K562 (cell line): Measurements from ENCODE around the gene TIMP2. TPM values are rescaled to one million over a fixed set of nuclear protein-coding genes. Genes with fewer than 3 reads are reported as not detected.

Experiments
- ATAC-seq: fragments of 200-7000 bp; cut with Tn5 transposase; 3 replicates; pipeline ENCODE4 v1.9.1; 2020; ENCODE audit warnings: moderate library complexity
- BruUV-seq: library from RNA; stranded (reverse); fragments of 400-500 nt; replicated peaks from 2 replicates; lab custom pipeline; 2021; lab: Mats Ljungman, UMichigan
- CTCF ChIA-PET: fragments of 300-600 bp; formaldehyde crosslinking; extraction: SDS; loops from one replicate; lab custom pipeline; 2021; ENCODE audit warnings: low intra/inter-chr PET ratio; lab: Yijun Ruan, JAX
- POLR2A ChIA-PET: fragments of 300-600, 350-650 bp; sonication (Branson Sonifier 250); formaldehyde crosslinking; extraction: SDS; loops from one replicate; lab custom pipeline; 2021; ENCODE audit warnings: antibody characterized with exemption, inconsistent platforms; lab: Yijun Ruan, JAX
- DNase-seq, 4 experiments: peaks; one replicate each; pipeline versions ENCODE4 v3.0.0 to v3.0.0-alpha.2; 2011 to 2018; ENCODE audit warnings: low spot score in 3 of 4, mixed read lengths in 3 of 4; ENCODE audit errors: extremely low read depth in 1 of 4
- FAIRE-seq: peaks from 2 replicates; lab custom pipeline; 2011; peaks lifted over from hg19 to GRCh38; lab: Jason Lieb, UNC
- H2AFZ ChIP-seq: 2 replicates; pipeline ENCODE4 v1.6.0; 2011; ENCODE audit warnings: low read depth, low read length, control low read depth, inconsistent platforms
- H3K27ac ChIP-seq: fragments of 200-600 bp; 3 replicates; pipeline ENCODE4 v1.8.0; 2011; ENCODE audit warnings: low read depth, mild to moderate bottlenecking, control low read depth, inconsistent platforms, low read length, moderate library complexity, mixed read lengths; ENCODE audit errors: extremely low read depth
- H3K27me3 ChIP-seq, 2 experiments: fragments of 300-600 bp in 1 of 2; 2 replicates in 1 of 2; 3 replicates in 1 of 2; pipeline versions ENCODE4 v1.6.0 to v1.8.0; 2011; ENCODE audit warnings: inconsistent platforms in 2 of 2, low read length in 2 of 2, mild to moderate bottlenecking in 1 of 2, mixed read lengths in 1 of 2, moderate library complexity in 1 of 2; ENCODE audit not compliant: control insufficient read depth in 2 of 2, insufficient read depth in 2 of 2
- H3K36me3 ChIP-seq: fragments of 300-600 bp; 3 replicates; pipeline ENCODE4 v1.8.0; 2011; ENCODE audit warnings: mild to moderate bottlenecking, low read length, inconsistent platforms; ENCODE audit not compliant: control insufficient read depth, insufficient read depth
- H3K4me1 ChIP-seq, 2 experiments: fragments of 200-600 bp in 1 of 2; replicated peaks in 1 of 2; 2 replicates in 1 of 2; 3 replicates in 1 of 2; pipeline versions ENCODE4 v1.5.1 to v1.8.0; 2011; ENCODE audit warnings: inconsistent platforms in 2 of 2, low read length in 2 of 2, mild to moderate bottlenecking in 1 of 2, mixed read lengths in 1 of 2, moderate library complexity in 1 of 2; ENCODE audit not compliant: control insufficient read depth in 2 of 2, insufficient read depth in 2 of 2
- H3K4me2 ChIP-seq: 2 replicates; pipeline ENCODE4 v1.6.1; 2011; ENCODE audit warnings: low read length, control low read depth, inconsistent platforms, mixed read lengths; ENCODE audit not compliant: insufficient read depth
- H3K4me3 ChIP-seq: fragments of 200-600 bp; sonication (generic), shearing (Covaris generic); 2 replicates; pipeline ENCODE4 v1.5.1; 2016; ENCODE audit warnings: control low read depth, inconsistent platforms
- H3K79me2 ChIP-seq: fragments of 200-600 bp; 3 replicates; pipeline ENCODE4 v1.8.0; 2011; ENCODE audit warnings: low read length, inconsistent platforms; ENCODE audit not compliant: control insufficient read depth, insufficient read depth
- H3K9ac ChIP-seq, 2 experiments: 2 replicates each; pipeline versions ENCODE4 v1.6.0 to v1.6.1; 2011; ENCODE audit warnings: low read depth in 2 of 2, low read length in 2 of 2, control low read depth in 1 of 2, inconsistent platforms in 1 of 2, mild to moderate bottlenecking in 1 of 2, mixed read lengths in 1 of 2; ENCODE audit not compliant: insufficient read depth in 1 of 2
- H3K9me1 ChIP-seq: one replicate; pipeline ENCODE4 v1.6.0; 2011; ENCODE audit warnings: inconsistent platforms, mild to moderate bottlenecking, low read length, moderate library complexity; ENCODE audit not compliant: control insufficient read depth, insufficient read depth
- H3K9me3 ChIP-seq: replicated peaks from 2 replicates; pipeline ENCODE4 v1.5.1; 2011; ENCODE audit warnings: low read depth, low read length, inconsistent platforms; ENCODE audit not compliant: control insufficient read depth, insufficient read depth
- H4K20me1 ChIP-seq: replicated peaks from 2 replicates; pipeline ENCODE4 v1.6.1; 2011; ENCODE audit warnings: low read length, inconsistent platforms, mixed read lengths; ENCODE audit not compliant: control insufficient read depth, insufficient read depth
- ELF1 ChIP-seq: fragments of 200-800 bp; sonication (Bioruptor generic); IDR thresholded peaks from 2 replicates; pipeline ENCODE4 v1.6.1; 2016; ENCODE audit warnings: missing genetic modification characterization, missing compliant biosample characterization
- ELK3 ChIP-seq: fragments of 450-650 bp; formaldehyde crosslinking; IDR thresholded peaks from 2 replicates; pipeline ENCODE4 v1.4.0; 2020; ENCODE audit warnings: mild to moderate bottlenecking
- FOXK1 ChIP-seq: sonication (generic); formaldehyde crosslinking; IDR thresholded peaks from 2 replicates; pipeline ENCODE4 v1.8.0; 2022; ENCODE audit warnings: missing genetic modification reagents, mild to moderate bottlenecking, borderline replicate concordance
- HMGN3 ChIP-seq: IDR thresholded peaks from 2 replicates; pipeline ENCODE4 v1.6.1; 2011; ENCODE audit warnings: borderline replicate concordance, low read depth, mild to moderate bottlenecking, mixed read lengths, low read length; ENCODE audit not compliant: insufficient read length; ENCODE audit errors: extremely low read depth
- KAT7 ChIP-seq: sonication (generic); formaldehyde crosslinking; IDR thresholded peaks from 2 replicates; pipeline ENCODE4 v1.8.0; 2022; ENCODE audit warnings: missing genetic modification reagents, mild to moderate bottlenecking, borderline replicate concordance
- MTA1 ChIP-seq: fragments of 450-650 bp; IDR thresholded peaks from 2 replicates; pipeline ENCODE4 v1.6.1; 2017; ENCODE audit warnings: borderline replicate concordance
- MYC ChIP-seq, 2 experiments: fragments of 250-450 bp in 1 of 2; sonication (Bioruptor Pico) in 1 of 2; IDR thresholded peaks; 2 replicates each; pipeline versions ENCODE4 v1.5.1 to v1.6.1; 2012 to 2021; ENCODE audit warnings: low read depth in 2 of 2, borderline replicate concordance in 1 of 2, improper control_type of control experiment in 1 of 2, low read length in 1 of 2, mild to moderate bottlenecking in 1 of 2, moderate library complexity in 1 of 2
- PCBP2 ChIP-seq: fragments of 200-400 bp; formaldehyde crosslinking; IDR thresholded peaks from 2 replicates; pipeline ENCODE4 v1.6.1; 2018; ENCODE audit warnings: low read length, low read depth, mild to moderate bottlenecking, moderate library complexity; ENCODE audit not compliant: poor library complexity, severe bottlenecking
- RUNX1 ChIP-seq: sonication (generic); IDR thresholded peaks from 2 replicates; pipeline ENCODE4 v1.6.1; 2016; ENCODE audit warnings: antibody characterized with exemption, low read depth
- SMC3 ChIP-seq: conservative IDR thresholded peaks from 2 replicates; pipeline ENCODE4 v1.6.1; 2011; ENCODE audit warnings: low read depth, low read length, improper control_type of control experiment; ENCODE audit not compliant: insufficient read depth
- TBP ChIP-seq: optimal IDR thresholded peaks from 2 replicates; pipeline ENCODE3; 2011; ENCODE audit warnings: low read depth, low read length, improper control_type of control experiment
- ZKSCAN3 ChIP-seq: fragments of 250-450 bp; sonication (Bioruptor Pico); IDR thresholded peaks from 2 replicates; pipeline ENCODE4 v1.4.0; 2020
- ZNF3 ChIP-seq: fragments of 250-450 bp; sonication (Bioruptor Pico); IDR thresholded peaks from 2 replicates; pipeline ENCODE4 v1.5.0; 2021; ENCODE audit warnings: mild to moderate bottlenecking, moderate library complexity
- ZNF408 ChIP-seq: fragments of 250-450 bp; sonication (Bioruptor Pico); IDR thresholded peaks from 2 replicates; pipeline ENCODE4 v1.4.0; 2020; ENCODE audit warnings: low read depth, mild to moderate bottlenecking, moderate library complexity
- ZNF431 ChIP-seq: sonication (generic); formaldehyde crosslinking; IDR thresholded peaks from 2 replicates; pipeline ENCODE4 v1.8.0; 2022; ENCODE audit warnings: mild to moderate bottlenecking, missing genetic modification reagents
- ZNF77 ChIP-seq: fragments of 250-450 bp; sonication (Bioruptor Pico); IDR thresholded peaks from 2 replicates; pipeline ENCODE4 v1.5.0; 2020
- WGBS: fragments of 100-300 bp; shearing (Covaris generic); methylation state at CpG from one replicate; pipeline ENCODE4 v1.1.6; 2016; ENCODE audit warnings: low coverage, mixed read lengths; ENCODE audit not compliant: insufficient coverage; ENCODE audit errors: missing lambda C conversion rate; 5-methylcytosine and 5-hydroxymethylcytosine counted together
- in situ Hi-C: fragments of 300-500 bp; cut with MboI; formaldehyde crosslinking; loops from 4 replicates; pipeline ENCODE4 v1.15.0; 2018; ENCODE audit warnings: inconsistent platforms, mixed read lengths
- intact Hi-C: fragments of 100-400 bp; cut with micrococcal nuclease; formaldehyde crosslinking; loops from 2 replicates; pipeline ENCODE4 v1.14.2; 2022
- polyA plus RNA-seq, 8 experiments: library from polyadenylated mRNA; depleted of rRNA in 4 of 8; stranded (reverse) in 5 of 8; unstranded in 3 of 8; fragments of >200 nt; fragmentation: Nextera tagmentation in 2 of 8; fragmentation: Illumina TruSeq in 1 of 8; extraction: Ambion mirVana in 2 of 8; extraction: Trizol in 1 of 8; gene quantifications; 2 replicates each; pipeline versions ENCODE4 v1.2.1 to v1.2.3, GENCODE V29; 2011 to 2014; ENCODE audit warnings: inconsistent platforms in 1 of 8, missing spikeins in 1 of 8
- total RNA-seq, 7 experiments: library from RNA; depleted of rRNA in 6 of 7; stranded (reverse); fragments of >200 nt in 6 of 7; fragmentation: Illumina TruSeq in 2 of 7; extraction: Trizol in 2 of 7; gene quantifications; 2 replicates each; pipeline versions ENCODE4 v1.2.1 to v1.2.3, GENCODE V29; 2011 to 2021; ENCODE audit warnings: low replicate concordance in 1 of 7
- TF ChIP-seq, protein P1 (sequence below): fragments of 200-400 bp; formaldehyde crosslinking; IDR thresholded peaks from 2 replicates; pipeline ENCODE4 v1.6.1; 2017; ENCODE audit warnings: mild to moderate bottlenecking, low read depth, low read length, moderate library complexity

The TIMP2 gene
- total and polyA plus RNA-seq, 9 of the 15 experiments (the other 6 are each of a cell fraction or from before 2014, with no cell fraction given): 0.55 TPM; not detected in 8

DNA sequence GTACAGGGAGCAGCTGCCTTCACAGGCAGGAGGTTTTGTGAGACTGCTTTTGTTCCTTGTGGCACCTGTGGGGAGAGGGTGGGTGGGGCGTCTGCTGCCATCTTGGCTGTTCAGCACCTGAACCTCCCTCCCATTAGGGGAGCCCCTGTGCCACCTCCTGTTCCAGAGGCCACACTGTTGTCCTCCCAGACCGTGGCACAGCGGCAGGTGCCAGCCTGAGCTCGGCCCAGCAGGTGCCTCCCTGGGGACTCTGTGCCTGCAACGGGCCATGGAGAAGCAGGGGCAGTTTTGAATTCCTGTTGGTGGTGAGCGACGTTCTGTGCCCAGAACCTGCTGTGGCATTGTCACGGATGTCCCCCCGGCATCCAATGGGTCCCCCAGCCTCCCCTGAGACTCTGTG, 44.7 kb upstream of the TIMP2 start:
- no TSS peak for BruUV-seq
- peaks cover 31 to 60% of the 10 kb centered on the region in 2 experiments for H3K27me3 ChIP-seq
- H3K4me3 ChIP-seq: no peak overlapping the region
- ATAC-seq (no peak), FAIRE-seq (no peak), DNase-seq (no peak)
- no peak for TF ChIP-seq ZNF408 (CRISPR knock-in tag)
- no peak for TF ChIP-seq TBP
- TF ChIP-seq ZKSCAN3 (CRISPR knock-in tag): no peak
- no peak for TF ChIP-seq ELK3 (CRISPR knock-in tag)
- TF ChIP-seq KAT7: no peak
- TF ChIP-seq PCBP2: no peak
- TF ChIP-seq MYC (IDR thresholded peaks at IDR 0.05; ENCODE audit: low read depth, low read length): no peak
- TF ChIP-seq MYC (CRISPR knock-in tag; IDR thresholded peaks at IDR 0.05; ENCODE audit: borderline replicate concordance, low read depth): no peak
- TF ChIP-seq MTA1: no peak
- no peak for TF ChIP-seq ZNF3 (CRISPR knock-in tag)
- TF ChIP-seq RUNX1: no peak
- TF ChIP-seq ZNF77 (CRISPR knock-in tag): no peak
- TF ChIP-seq ZNF431: no peak
- TF ChIP-seq HMGN3: no peak
- TF ChIP-seq FOXK1 (CRISPR knock-in tag): no peak
- TF ChIP-seq ELF1 (tag): no peak
- TF ChIP-seq, protein P1, sequence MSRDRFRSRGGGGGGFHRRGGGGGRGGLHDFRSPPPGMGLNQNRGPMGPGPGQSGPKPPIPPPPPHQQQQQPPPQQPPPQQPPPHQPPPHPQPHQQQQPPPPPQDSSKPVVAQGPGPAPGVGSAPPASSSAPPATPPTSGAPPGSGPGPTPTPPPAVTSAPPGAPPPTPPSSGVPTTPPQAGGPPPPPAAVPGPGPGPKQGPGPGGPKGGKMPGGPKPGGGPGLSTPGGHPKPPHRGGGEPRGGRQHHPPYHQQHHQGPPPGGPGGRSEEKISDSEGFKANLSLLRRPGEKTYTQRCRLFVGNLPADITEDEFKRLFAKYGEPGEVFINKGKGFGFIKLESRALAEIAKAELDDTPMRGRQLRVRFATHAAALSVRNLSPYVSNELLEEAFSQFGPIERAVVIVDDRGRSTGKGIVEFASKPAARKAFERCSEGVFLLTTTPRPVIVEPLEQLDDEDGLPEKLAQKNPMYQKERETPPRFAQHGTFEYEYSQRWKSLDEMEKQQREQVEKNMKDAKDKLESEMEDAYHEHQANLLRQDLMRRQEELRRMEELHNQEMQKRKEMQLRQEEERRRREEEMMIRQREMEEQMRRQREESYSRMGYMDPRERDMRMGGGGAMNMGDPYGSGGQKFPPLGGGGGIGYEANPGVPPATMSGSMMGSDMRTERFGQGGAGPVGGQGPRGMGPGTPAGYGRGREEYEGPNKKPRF: no peak
- TF ChIP-seq SMC3: no peak
- peaks cover 0 to 47% of the 10 kb centered on the region in 2 experiments; a peak in 2 of 5 replicates for H3K4me1 ChIP-seq
- ChIA-PET CTCF (no interaction called here), POLR2A (interaction anchor here (0.5 kb wide), 1 partner anchor 504 kb away, joined by 3 read pairs; no protein-coding TSS in a partner anchor)
- H3K9ac ChIP-seq: no peak overlapping the region; a peak in 1 of 4 replicates
- no peaks in the 10 kb centered on the region for H3K9me1 ChIP-seq
- 20% methylated on average over 8 of the region's 9 CpGs for WGBS
- intact Hi-C loops: loop anchor here (2.0 kb wide), 1 partner anchor 473 kb away; no protein-coding TSS in a partner anchor
- in situ Hi-C loops: loop anchor here (5.0 kb wide), 1 partner anchor 88 kb away; no protein-coding TSS in a partner anchor
- H4K20me1 ChIP-seq: 0 out of 2 replicates have a peak, but pooled peaks cover 3% of the 10 kb centered on the region
- H3K79me2 ChIP-seq: no peaks in the 10 kb centered on the region
- no peaks in the 10 kb centered on the region for H3K9me3 ChIP-seq
- no peak overlapping the region for H3K27ac ChIP-seq
- no peak overlapping the region for H3K4me2 ChIP-seq
- H3K36me3 ChIP-seq: no peaks in the 10 kb centered on the region
- H2AFZ ChIP-seq: no peak overlapping the region
